CD4-positive, alpha-beta T cell treated with Interleukin-6 at 100 ng/mL for 8 hours (primary cell): ENCODE measurements around the gene PXMP4.

Experiments used
- DNase-seq: peaks from one replicate; pipeline ENCODE4 v3.0.0-alpha.2; 2020; ENCODE audit warnings: mixed read lengths, low spot score

The PXMP4 gene

GRCh38 chr20:33684533-33685327 is 35.4 kb downstream of the PXMP4 start:
- no peak for DNase-seq

- DNase-seq = no peak
Measured at GRCh38 chr20:33681728-33682353, 38.3 kb downstream of the PXMP4 start.

DNA sequence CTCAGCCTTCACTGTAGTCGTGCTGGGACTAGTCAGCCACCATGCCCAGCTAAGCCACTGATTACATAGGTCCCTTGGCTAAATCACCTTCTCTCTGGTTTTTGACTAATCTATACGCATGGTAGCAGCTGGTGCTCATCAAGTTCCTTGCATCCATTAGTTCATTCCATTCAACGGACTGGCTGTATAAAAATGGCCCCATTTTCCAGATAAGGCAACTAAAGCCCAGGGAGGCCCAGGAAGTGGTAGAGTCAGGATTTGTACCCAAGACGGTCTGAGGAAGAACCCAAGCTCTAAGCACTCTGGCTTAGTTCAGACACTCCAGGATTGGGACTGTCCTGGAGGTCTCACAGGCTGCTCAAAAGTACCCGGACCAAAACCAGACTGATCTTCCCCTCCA is 38.8 kb downstream of the PXMP4 start:
- DNase-seq = no peak

DNA sequence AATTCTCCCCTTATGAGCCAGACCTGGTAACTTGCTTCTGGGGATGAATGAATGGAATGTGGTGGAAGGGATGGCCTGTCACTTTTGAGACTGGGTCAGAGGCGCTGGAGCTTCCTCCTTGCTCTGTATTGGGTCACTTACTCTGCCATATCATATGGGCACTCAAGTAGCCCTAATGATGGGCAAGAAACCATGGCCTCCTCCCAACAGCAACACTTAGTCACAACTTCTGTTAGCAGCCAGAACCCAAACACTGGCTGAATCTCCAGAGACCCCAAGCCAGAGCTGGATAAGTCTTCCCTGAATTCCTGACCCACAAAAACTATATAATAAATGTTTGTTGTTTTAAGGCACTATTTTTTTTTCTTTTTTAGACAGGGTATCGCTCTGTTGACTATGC is 39.4 kb downstream of the PXMP4 start:
- no peak for DNase-seq

DNA sequence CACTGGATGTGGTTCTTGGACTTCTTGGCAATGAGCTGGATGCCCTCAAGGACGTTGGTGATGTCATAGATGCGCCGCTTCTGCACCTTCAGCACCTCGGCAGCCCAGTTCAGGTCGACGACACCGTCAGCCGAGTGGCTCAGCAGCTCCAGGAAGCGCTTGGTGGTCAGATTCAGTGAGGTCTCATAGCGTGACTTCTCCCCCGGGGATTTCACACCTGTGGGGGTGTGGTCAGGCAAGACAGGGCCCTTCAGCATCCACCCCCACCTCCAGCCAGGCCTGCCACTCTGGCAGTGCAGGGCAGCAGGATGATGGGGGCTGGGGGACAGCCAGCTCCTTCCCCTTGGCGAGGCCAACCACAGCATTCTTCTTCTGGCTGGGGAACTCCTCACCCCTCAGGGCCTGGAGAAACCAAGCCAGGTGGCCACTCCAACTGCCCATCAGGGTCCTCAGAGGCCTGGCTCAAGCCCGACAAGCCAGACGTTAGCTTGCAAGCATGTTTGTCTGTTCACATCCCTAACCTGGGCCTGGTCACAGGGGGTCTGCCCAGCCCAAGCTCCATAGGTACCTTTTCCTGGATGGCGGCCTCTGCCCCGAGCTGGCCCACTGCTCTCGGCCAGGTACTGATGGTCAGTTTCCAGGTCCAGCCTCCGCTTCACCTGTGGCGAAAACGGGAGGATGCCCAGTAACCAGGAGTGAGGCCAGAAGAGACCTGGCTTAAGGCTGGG is 40.2 kb downstream of the PXMP4 start:
- peak; percentile 62 for DNase-seq

GRCh38 chr20:33677991-33678702 is 42.0 kb downstream of the PXMP4 start:
- no peak for DNase-seq

- DNase-seq = no peak
Measured at GRCh38 chr20:33676652-33677645, 43.2 kb downstream of the PXMP4 start.

GRCh38 chr20:33676121-33676520 is 44.0 kb downstream of the PXMP4 start:
- DNase-seq = no peak

DNA sequence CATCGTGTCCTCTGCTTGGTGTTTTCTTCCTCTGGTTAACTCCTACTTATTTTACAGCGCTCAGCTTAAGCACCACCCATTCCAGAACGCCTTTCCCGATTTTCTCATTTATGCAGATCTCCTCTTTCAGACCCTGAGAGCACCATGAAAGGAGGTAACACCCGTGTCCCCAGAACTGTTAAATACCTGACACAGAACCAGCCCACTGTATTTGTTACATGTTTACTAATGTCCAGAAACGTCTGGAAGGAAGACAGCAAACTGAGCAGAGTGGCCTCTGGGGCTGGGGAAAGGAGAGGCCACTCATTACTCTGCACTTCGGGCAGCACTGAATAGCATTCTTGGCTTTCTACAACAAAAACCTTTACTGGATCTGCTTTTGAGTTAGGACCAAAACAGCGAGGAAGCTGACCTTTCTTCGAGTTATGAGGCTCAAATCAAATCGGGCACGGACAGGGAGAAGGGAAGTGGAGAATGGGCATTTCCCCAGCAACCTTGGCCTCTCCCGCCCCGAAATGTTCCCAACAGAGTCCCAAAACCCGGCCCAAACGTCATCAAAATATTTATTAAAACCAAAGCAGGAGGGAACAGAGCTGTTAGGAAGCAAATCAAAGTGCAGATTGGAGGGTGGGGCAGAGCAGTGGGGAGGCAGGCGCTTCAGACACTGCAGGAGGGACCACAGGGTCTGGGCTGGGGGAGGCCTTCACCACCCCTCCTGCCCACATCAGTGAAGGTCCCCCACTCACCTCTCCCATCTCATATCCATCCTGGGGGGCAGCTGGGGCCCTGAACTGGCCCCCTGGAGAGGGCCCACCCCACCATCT is 44.8 kb downstream of the PXMP4 start:
- DNase-seq = no peak

DNA sequence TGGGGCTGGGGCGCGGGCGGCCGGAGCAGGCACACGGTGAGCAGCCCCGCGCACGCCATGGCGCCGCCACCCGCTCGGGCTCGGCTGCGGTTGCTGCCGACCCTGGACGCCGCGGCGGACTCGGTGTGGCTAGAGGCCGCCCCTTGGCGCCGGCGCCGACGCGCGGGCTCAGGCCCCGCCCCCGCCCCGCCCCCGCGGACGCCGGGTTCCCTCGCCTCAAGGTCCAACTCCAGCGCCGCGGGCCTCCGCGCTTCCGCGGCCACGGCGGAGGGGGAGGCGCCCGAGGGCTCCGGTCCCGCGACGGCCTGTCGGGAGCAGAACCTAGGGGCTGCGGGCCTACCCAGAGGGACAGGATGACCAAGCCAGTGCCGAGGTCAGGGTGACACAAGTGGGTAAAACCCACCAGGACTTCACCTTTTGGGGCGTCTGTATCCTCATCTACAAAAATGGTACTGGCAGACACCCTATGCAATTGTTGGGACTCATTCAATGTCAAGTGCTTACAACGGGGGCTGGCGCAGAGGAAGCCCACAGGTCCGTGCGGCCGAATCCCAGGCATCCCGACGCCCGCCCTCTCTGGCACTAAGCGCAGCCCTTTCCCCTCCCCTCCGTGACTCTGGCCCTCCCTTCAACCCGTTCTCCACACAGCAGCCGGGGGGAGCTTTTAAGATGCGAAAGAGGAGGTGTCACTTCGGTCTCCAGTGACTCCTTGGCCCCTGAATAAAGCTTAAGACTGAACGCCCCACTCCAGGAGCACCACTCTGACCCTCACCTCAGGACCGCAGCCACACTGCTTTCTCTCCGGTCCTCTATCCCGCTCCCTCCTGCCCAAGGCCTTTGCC is 45.6 kb downstream of the PXMP4 start, which contains the start of gene NECAB3:
TSS of gene NECAB3 (minus strand) at position 135 of the 842 bp plus-strand sequence. CDS start at position 59, 76 bp downstream.
- peak; percentile 43 for DNase-seq

- DNase-seq = no peak
Measured at GRCh38 chr20:33673410-33674293, 46.5 kb downstream of the PXMP4 start.

- DNase-seq = no peak
Measured at GRCh38 chr20:33673114-33673409, 47.0 kb downstream of the PXMP4 start.

DNA sequence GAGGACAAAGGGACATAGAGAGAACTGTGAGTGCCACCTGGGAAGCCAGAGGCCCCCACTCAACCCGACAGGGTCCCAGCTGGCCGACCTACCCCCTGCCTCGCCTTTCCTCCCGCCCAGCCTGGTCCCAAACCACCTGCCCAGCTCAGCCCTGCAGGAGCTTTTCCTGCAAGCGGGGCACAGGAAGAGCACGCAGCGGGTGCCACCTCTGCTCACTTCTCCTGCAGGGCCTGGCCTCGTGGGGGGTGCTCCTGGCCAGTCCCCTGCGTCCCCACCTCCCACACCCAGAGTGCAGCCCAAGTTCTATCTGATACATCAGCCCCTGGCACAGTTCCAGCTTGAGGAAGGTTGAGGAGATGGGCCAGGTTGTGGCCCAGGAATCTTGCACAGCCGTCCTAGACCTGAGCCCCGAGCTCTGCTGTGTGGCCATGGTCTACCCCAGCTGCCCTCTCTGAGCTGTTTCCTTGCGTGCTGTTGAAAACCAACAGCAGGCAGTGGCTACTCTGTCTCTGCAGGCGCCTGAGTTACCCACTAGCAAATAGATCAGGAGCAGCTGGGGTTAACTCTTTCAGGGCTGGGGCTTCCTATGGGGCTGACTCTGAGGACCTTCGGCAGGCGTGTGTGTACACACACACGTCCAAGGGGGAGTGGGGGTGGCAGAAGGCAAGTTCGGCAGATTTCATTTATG is 47.5 kb downstream of the PXMP4 start:
- DNase-seq = no peak

GRCh38 chr20:33671573-33672288 is 48.4 kb downstream of the PXMP4 start:
- no peak for DNase-seq

GRCh38 chr20:33670715-33671499 is 49.2 kb downstream of the PXMP4 start:
- no peak for DNase-seq
